Activated naive CD4-positive, alpha-beta T cell treated with anti-CD3 and anti-CD28 coated beads, Interleukin-2, amount 50 U/mL, for 24 hours (primary cell): Measurements from ENCODE around the gene GABRG3.

Experiments
- H3K27ac Mint-ChIP-seq: one replicate; pipeline ENCODE4 v1.8.0; 2021; ENCODE audit warnings: mild to moderate bottlenecking, mixed read lengths
- H3K27me3 Mint-ChIP-seq: one replicate; pipeline ENCODE4 v1.8.0; 2021; ENCODE audit warnings: mixed read lengths
- H3K36me3 Mint-ChIP-seq: one replicate; pipeline ENCODE4 v1.8.0; 2021; ENCODE audit warnings: mixed read lengths
- H3K4me1 Mint-ChIP-seq: one replicate; pipeline ENCODE4 v1.8.0; 2021; ENCODE audit warnings: mixed read lengths
- H3K4me3 Mint-ChIP-seq: one replicate; pipeline ENCODE4 v1.8.0; 2021; ENCODE audit warnings: mild to moderate bottlenecking, mixed read lengths
- H3K9me3 Mint-ChIP-seq: one replicate; pipeline ENCODE4 v1.8.0; 2021; ENCODE audit warnings: mixed read lengths

GABRG3 gene

DNA sequence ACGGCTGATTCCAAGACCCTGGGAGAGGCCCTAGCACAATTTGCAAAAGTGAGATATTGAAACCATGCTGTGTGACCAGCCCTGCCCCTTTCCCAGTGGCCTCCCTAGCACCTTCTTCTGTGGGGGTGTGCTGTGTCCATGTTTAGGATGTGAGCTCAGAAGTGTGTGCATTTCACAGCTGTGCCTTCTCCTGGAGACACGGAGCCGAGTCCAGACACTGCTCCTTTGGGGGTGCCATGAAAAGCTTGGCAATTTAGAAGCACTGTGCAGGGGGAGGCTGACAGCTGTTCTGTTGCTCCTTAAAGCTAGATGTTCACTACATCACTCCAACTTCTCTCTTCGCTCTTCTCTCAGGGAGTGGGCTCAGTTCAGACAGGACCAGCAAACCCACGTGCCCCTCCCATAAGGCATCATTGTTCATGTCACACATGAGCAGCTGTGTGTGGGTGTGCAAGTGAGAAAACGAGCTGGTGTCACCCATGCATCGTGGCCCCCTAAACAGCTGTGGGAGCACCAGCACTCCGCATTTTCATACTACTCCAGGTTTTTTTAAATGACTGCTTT lies 492.6 kb downstream of the GABRG3 start:
- Mint-ChIP-seq H3K4me3 (no peak overlapping the region), H3K4me1 (no peaks in the 10 kb centered on the region), H3K27ac (no peak overlapping the region), H3K9me3 (no peaks in the 10 kb centered on the region), H3K27me3 (no peaks in the 10 kb centered on the region), H3K36me3 (no peaks in the 10 kb centered on the region)

DNA sequence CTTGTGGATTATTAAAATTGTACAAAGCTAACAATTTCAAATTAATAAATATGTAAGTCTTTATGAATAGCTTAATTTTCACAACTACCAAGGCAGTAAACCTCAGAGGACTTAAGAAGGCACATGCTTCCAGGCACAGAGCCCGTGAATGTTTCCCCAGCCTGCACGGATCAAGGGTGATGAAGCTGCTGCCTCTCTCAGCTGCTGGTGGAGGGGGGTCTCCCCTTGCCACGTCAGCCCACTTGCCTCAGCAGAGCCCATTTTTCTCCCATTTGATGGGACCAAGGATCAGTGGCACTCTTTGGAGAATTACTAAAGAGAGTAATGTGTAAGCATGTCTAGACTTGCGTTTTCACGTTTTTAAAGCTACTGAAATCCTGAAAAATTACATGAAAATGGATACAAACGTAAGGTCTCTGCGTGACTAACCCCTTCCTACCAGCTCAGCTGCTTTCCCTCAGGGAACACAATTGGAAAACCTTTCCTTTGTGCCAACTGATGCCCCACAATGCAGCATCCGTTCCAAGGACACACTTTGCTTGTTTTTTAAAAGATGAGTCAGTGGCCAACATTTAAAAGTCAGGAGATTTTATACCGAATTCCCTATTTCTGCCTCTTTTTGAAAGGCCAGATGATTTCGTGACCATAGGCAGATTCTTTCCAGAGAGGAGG lies 494.1 kb downstream of the GABRG3 start:
- Mint-ChIP-seq H3K4me3 (no peak overlapping the region), H3K27ac (no peak overlapping the region), H3K4me1 (no peaks in the 10 kb centered on the region), H3K9me3 (no peaks in the 10 kb centered on the region), H3K36me3 (no peaks in the 10 kb centered on the region), H3K27me3 (no peaks in the 10 kb centered on the region)

DNA sequence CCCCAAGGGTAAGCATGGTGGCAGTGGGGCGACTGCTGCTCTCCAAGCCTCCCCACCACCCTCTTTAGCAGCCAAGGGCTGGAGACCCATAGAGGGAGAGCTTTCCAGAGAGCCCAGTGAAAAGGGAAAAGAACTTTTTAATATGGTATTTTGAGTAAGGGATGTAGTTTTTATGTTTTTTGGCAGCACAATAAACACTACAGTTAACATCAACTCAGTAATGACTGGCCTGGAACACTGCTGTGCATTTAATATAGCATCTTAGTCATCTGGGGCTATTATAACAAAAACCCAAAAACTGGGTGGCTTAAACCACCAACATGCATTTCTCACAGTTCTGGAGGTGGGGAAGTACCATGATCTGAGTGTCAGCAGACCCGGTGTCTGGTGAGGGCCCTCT lies 495.8 kb downstream of the GABRG3 start:
- Mint-ChIP-seq H3K4me1 (no peaks in the 10 kb centered on the region), H3K27ac (no peak overlapping the region), H3K36me3 (no peaks in the 10 kb centered on the region), H3K27me3 (no peaks in the 10 kb centered on the region), H3K4me3 (no peak overlapping the region), H3K9me3 (no peaks in the 10 kb centered on the region)

- no peaks in the 10 kb centered on the region for H3K27me3 Mint-ChIP-seq
- H3K27ac Mint-ChIP-seq = no peak overlapping the region
- H3K36me3 Mint-ChIP-seq = no peaks in the 10 kb centered on the region
- H3K9me3 Mint-ChIP-seq = no peaks in the 10 kb centered on the region
- H3K4me1 Mint-ChIP-seq = no peaks in the 10 kb centered on the region
- no peak overlapping the region for H3K4me3 Mint-ChIP-seq
Observed at GRCh38 chr15:27468151-27468591, 497.2 kb downstream of the GABRG3 start.

- Mint-ChIP-seq H3K27ac (no peak overlapping the region), H3K9me3 (no peaks in the 10 kb centered on the region)
Observed at GRCh38 chr15:27473845-27474244, 502.9 kb downstream of the GABRG3 start.

DNA sequence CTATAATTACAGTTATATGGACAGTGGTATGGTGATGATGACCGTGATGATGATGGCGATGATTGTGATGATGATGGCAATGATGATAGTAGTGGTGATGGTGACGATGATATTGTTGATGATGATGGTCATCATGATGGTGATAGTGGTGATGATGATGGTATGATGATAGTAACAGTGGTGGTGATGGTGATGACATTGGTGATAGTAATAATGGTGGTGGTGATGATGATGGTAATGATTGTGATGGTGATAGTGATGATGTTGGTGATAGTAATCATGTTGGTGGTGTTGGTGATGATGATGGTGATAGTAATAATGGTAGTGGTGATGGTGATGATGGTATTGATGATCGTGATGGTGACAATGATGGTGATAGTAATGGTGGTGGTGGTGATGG lies 504.4 kb downstream of the GABRG3 start:
- no peaks in the 10 kb centered on the region for H3K27me3 Mint-ChIP-seq
- H3K9me3 Mint-ChIP-seq = no peaks in the 10 kb centered on the region
- no peaks in the 10 kb centered on the region for H3K36me3 Mint-ChIP-seq
- no peak overlapping the region for H3K4me3 Mint-ChIP-seq
- H3K4me1 Mint-ChIP-seq = no peaks in the 10 kb centered on the region
- no peak overlapping the region for H3K27ac Mint-ChIP-seq

More at GRCh38 chr15:27473845-27474244, 502.9 kb downstream of the GABRG3 start:
- no peaks in the 10 kb centered on the region for H3K27me3 Mint-ChIP-seq
- H3K4me3 Mint-ChIP-seq = no peak overlapping the region
- H3K4me1 Mint-ChIP-seq = no peaks in the 10 kb centered on the region
- no peaks in the 10 kb centered on the region for H3K36me3 Mint-ChIP-seq

DNA sequence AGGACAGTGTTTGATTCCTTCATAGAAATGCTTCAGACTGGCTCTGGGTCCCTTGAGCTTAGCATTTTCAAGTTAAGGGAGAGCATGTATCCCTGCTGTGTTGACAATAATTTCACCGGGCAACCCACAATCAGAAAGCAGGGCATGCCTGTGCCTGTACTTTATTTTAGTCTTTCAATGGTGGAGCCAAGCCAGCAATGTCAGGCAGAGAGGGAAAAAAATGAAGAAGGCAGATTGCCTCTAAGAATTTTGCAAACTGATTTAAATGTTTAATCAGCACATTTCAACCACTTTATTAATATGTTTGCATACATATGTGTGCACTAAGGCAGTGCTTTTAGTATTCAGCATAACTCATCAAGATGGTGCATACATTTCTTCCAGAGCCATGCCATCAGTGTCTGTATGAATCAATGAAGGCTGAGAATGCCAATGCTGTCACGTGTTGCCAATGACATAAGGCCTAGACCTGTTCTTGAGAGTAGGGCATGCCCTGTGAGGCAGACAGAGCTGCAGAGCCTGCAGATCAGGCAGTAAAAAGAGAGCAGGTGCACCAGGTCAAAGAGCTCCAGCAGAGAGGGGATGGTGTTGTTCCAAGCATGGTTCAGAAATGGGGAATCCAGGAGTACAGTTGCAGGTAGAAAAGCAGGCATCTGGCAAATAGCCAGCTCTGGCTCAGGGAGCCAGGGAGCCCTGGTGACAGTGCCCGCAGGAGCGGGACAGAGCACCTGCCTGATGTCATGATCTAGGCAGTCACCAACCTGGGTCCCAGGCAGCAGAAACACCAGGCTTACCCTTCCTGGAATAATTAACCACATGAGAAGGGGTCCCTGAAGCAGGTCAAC lies 508.5 kb downstream of the GABRG3 start:
- H3K27me3 Mint-ChIP-seq = no peaks in the 10 kb centered on the region
- H3K4me3 Mint-ChIP-seq = no peak overlapping the region
- H3K9me3 Mint-ChIP-seq = no peaks in the 10 kb centered on the region
- no peak overlapping the region for H3K27ac Mint-ChIP-seq
- no peaks in the 10 kb centered on the region for H3K36me3 Mint-ChIP-seq
- H3K4me1 Mint-ChIP-seq = no peaks in the 10 kb centered on the region

DNA sequence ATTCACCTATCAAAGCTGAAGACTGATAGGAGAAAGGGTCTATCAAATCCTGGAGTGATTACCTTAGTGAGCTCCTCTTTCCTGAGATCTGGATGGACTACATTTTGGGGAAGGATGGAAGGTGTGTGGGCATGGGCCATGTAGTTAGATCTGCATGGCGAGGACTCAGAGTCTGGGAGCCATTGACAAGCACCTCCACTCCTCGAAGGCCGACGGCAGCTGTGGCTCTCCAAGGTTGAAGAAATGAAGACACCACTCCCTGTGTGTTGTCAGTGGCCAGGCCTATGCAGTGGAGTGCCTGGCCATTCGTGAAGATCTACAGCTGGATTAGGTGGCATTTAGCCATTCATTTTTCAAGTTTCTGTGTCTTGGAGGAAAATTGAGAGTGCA lies 509.2 kb downstream of the GABRG3 start:
- H3K36me3 Mint-ChIP-seq = no peaks in the 10 kb centered on the region
- no peaks in the 10 kb centered on the region for H3K4me1 Mint-ChIP-seq
- no peaks in the 10 kb centered on the region for H3K9me3 Mint-ChIP-seq
- H3K4me3 Mint-ChIP-seq = no peak overlapping the region
- no peak overlapping the region for H3K27ac Mint-ChIP-seq
- H3K27me3 Mint-ChIP-seq = no peaks in the 10 kb centered on the region

GRCh38 chr15:27480642-27481041 lies 509.7 kb downstream of the GABRG3 start:
- Mint-ChIP-seq H3K27me3 (no peaks in the 10 kb centered on the region), H3K4me1 (no peaks in the 10 kb centered on the region), H3K36me3 (no peaks in the 10 kb centered on the region), H3K9me3 (no peaks in the 10 kb centered on the region), H3K27ac (no peak overlapping the region), H3K4me3 (no peak overlapping the region)

DNA sequence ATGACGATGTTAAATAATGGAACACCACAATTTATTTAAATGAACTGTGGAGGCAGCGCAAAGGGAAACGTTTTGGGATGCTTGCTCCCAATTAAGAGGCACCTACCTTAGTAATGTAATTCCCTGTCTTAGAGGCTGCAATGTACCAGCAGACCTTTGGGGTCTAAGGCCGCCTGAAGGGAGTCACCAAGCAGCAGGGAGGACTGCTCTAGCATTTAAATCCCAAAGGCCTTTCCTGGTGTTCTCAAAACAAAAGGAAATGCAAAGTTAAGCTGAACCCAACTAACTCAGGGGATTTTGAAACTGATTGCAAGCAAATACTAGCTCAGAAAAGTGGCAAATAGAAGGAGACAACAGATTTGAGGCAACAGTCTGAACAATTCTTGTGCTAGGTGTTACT lies 510.8 kb downstream of the GABRG3 start:
- H3K27ac Mint-ChIP-seq = no peak overlapping the region
- no peaks in the 10 kb centered on the region for H3K36me3 Mint-ChIP-seq
- H3K9me3 Mint-ChIP-seq = no peaks in the 10 kb centered on the region
- no peaks in the 10 kb centered on the region for H3K27me3 Mint-ChIP-seq
- no peaks in the 10 kb centered on the region for H3K4me1 Mint-ChIP-seq
- H3K4me3 Mint-ChIP-seq = no peak overlapping the region

- Mint-ChIP-seq H3K27me3 (no peaks in the 10 kb centered on the region), H3K4me3 (no peak overlapping the region), H3K27ac (no peak overlapping the region), H3K9me3 (no peaks in the 10 kb centered on the region), H3K4me1 (no peaks in the 10 kb centered on the region), H3K36me3 (no peaks in the 10 kb centered on the region)
Observed at GRCh38 chr15:27482287-27482686, 511.3 kb downstream of the GABRG3 start.

DNA sequence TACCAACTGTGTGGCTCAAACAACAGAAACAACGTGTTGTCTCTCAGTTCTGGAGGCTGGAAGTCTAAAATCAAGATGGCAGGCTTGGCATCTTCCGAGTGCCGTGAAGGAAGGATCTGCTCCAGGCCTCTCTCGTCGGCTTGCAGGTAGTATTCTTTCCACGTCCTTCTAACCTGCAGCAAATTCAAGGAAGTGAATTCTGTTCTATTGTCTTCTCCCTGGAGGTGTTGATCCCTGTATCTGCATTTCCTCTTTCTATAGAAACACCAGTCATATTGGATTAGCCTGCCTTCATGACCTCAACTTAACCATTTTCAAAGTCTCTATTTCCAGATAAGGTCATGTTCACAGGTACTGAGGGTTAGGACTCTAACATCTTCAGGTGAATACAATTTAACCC lies 512.1 kb downstream of the GABRG3 start:
- H3K9me3 Mint-ChIP-seq = no peaks in the 10 kb centered on the region
- no peaks in the 10 kb centered on the region for H3K36me3 Mint-ChIP-seq
- H3K4me1 Mint-ChIP-seq = no peaks in the 10 kb centered on the region
- no peaks in the 10 kb centered on the region for H3K27me3 Mint-ChIP-seq
- H3K4me3 Mint-ChIP-seq = no peak overlapping the region
- no peak overlapping the region for H3K27ac Mint-ChIP-seq

DNA sequence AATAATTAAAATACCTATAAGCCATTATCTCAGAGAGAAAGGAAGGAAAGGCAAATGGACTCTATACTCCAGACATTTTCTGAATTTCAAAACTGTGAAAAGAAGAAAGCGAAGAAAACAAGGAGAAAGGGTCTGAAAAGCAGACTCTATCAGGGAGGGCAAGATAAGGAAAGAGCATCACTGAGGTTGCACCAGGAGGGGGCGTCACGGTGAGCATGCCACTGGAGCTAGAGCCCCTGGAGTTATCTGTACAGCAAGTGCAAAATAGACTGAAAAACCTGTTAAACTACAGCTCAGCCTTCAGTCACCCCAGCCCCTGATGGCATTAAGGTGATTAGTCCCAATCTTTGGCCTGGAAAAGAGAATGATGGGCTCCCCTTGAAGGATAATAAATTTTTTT lies 514.3 kb downstream of the GABRG3 start:
- no peaks in the 10 kb centered on the region for H3K36me3 Mint-ChIP-seq
- H3K27me3 Mint-ChIP-seq = no peaks in the 10 kb centered on the region
- no peaks in the 10 kb centered on the region for H3K9me3 Mint-ChIP-seq
- H3K4me3 Mint-ChIP-seq = no peak overlapping the region
- no peaks in the 10 kb centered on the region for H3K4me1 Mint-ChIP-seq
- no peak overlapping the region for H3K27ac Mint-ChIP-seq

DNA sequence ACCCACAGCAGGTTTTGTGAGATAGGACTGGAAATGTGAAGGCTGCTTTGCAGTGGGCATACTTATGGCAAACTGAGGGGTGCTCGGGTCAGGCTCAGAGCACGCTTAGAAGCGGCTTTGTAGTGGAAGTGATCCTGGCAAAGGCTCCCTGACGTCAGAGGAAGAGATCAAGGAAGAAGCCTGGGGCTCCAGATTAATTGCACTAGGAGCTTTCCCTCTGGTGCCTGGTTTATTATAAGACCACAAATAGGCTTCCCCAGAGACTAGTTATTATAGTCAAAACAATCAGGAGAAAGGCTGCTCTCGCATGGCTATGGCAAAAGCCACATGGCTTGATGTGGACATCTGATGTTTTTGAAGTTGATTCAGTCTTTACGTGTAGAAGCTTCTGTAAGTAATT lies 515.1 kb downstream of the GABRG3 start:
- Mint-ChIP-seq H3K4me3 (no peak overlapping the region), H3K36me3 (no peaks in the 10 kb centered on the region), H3K9me3 (no peaks in the 10 kb centered on the region), H3K27ac (no peak overlapping the region), H3K4me1 (no peaks in the 10 kb centered on the region), H3K27me3 (no peaks in the 10 kb centered on the region)

DNA sequence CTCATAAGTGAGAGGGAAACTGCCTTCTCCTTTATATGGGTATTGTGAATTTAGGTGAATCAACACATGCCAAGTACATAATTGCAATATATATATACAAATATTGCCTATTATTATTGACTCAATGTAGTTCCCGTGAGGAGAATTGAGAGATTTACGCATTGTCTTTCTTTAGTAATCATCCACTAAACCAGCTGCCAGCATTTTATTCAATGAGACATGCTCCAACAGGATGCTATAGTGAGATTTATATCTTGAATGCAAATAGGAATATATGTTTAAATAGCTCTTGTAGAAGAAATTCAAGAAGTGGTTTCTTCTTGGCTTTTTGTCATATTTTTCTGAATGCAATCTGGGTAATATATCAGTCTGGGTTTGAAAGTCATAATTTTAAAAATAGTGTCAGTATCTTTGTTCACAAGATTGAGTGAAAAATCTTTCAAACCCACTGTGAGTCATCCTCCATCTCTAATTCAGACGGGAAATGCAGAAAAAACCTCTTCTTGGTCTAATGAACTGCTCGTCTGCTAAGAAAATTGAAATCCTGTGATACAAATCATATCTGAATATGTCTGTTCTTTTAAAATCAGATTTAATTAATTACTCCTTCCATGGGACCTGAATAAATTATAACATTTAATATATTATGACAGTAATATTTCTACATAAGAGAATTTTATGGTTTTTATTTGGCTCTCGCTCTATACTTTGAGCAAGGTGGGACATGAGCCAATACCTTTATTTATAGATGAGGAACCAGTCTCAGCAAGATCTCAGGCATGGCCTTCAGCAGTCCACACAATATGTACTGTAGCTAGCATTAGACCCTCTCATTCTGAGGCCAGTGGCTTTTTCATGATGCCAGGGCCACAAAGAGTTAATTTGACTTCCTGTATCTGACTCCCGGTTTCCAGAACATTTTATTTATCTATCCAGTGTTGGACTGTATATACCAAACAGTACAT lies 516.0 kb downstream of the GABRG3 start:
- Mint-ChIP-seq H3K27ac (no peak overlapping the region), H3K4me1 (no peaks in the 10 kb centered on the region), H3K4me3 (no peak overlapping the region), H3K9me3 (no peaks in the 10 kb centered on the region), H3K36me3 (no peaks in the 10 kb centered on the region), H3K27me3 (no peaks in the 10 kb centered on the region)
